Measurements from ENCODE around the gene ANKRD13B.

ANKRD13B gene

GRCh38 chr17:29590411-29591145, 2.4 kb upstream of the ANKRD13B start:
- no peak for TF ChIP-seq ZFX (IDR thresholded peaks at IDR 0.05)
- TF ChIP-seq, protein P1, sequence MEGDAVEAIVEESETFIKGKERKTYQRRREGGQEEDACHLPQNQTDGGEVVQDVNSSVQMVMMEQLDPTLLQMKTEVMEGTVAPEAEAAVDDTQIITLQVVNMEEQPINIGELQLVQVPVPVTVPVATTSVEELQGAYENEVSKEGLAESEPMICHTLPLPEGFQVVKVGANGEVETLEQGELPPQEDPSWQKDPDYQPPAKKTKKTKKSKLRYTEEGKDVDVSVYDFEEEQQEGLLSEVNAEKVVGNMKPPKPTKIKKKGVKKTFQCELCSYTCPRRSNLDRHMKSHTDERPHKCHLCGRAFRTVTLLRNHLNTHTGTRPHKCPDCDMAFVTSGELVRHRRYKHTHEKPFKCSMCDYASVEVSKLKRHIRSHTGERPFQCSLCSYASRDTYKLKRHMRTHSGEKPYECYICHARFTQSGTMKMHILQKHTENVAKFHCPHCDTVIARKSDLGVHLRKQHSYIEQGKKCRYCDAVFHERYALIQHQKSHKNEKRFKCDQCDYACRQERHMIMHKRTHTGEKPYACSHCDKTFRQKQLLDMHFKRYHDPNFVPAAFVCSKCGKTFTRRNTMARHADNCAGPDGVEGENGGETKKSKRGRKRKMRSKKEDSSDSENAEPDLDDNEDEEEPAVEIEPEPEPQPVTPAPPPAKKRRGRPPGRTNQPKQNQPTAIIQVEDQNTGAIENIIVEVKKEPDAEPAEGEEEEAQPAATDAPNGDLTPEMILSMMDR (conservative IDR thresholded peaks at IDR 0.05): no peak
- H3K27ac ChIP-seq: peak overlapping the region; percentile 89

DNA sequence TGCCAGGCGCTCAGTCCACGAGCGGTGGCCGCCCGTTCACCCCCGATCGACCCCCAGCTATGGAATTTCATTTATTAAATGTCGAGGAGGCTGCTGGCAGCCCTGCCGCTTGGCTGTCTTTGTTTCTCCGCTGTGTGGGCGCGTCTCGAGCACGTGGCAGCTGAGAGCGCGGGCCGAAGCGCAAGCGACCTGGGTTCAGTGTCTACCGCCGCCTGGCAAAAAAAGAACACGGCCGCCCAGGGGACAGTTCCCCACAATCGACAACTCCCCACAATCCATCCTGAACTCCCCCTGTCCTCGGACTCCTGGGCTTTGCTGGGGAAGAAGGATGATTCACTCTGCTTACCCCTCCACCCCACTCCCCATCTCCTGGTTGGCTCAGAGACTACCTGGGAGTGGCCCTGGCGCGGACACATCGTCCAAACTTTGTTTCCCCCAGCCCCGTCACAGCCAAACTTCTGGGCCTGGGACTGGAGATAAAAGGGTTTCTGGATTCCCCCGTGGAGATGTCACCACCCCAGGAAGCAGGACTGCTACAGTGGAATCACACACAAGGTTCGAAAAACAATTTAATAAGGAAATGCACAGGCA, 1.7 kb upstream of the ANKRD13B start:
- TF ChIP-seq, protein P1 (conservative IDR thresholded peaks at IDR 0.05): 0 out of 2 replicates have a peak, but pooled peaks have one; percentile 14
- no peak for TF ChIP-seq ZFX (IDR thresholded peaks at IDR 0.05)
- H3K27ac ChIP-seq: peak overlapping the region; percentile 89

GRCh38 chr17:29591737-29592608, 959 bp upstream of the ANKRD13B start:
- peak overlapping the region; percentile 89 for H3K27ac ChIP-seq
- TF ChIP-seq, protein P1 (conservative IDR thresholded peaks at IDR 0.05): peak; percentile 99
- no peak for TF ChIP-seq ZFX (IDR thresholded peaks at IDR 0.05)

DNA sequence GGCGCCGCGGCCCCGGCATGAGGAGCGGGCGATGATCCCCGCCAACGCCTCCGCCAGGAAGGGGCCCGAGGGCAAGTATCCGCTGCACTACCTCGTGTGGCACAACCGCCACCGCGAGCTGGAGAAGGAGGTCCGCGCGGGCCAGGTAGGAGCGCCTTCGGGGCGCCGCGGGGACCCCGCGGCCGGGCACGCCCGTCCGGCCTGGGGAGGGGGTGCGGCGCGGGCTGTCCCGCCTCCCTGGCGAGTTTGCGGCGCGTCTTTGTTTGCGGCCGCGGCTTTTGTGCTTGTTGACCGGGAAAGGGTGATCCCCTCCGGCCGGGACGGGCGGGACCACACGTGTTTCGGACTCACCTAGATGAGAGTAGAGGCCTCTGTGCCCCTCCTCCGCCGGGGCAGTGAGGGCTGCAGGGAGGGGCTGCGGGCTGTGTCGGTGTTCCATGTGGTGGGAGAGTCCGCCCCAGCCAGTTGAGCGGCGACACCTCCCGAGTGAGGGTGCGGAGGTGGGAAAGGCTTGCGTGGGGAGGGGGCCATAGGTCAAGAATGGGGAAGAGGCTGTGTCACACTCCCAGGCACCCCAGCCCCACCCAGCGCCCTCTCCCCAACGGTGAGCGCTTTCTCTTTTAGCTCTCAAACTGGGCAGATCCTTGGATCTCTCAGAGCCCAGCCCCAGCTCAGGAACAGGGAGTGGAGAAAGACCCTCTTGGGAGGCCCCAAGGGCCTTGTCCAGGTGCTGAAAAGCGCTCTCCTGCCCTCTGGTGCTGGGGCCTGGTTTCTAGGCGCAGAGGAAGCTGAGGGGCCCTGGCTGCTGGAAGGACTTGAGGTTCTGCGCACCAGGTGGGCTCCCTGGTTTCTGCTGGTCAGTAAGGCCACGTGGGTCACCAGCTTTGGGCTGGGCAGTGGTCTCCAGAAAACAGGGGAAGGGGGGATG, 923 bp downstream of the ANKRD13B start:
- H3K27ac ChIP-seq: peak overlapping the region; percentile 89
- TF ChIP-seq ZFX (IDR thresholded peaks at IDR 0.05): 0 out of 2 replicates have a peak, but pooled peaks have one; percentile 27
- TF ChIP-seq, protein P1 (conservative IDR thresholded peaks at IDR 0.05): no peak; the same call in 1 of the 2 replicates

DNA sequence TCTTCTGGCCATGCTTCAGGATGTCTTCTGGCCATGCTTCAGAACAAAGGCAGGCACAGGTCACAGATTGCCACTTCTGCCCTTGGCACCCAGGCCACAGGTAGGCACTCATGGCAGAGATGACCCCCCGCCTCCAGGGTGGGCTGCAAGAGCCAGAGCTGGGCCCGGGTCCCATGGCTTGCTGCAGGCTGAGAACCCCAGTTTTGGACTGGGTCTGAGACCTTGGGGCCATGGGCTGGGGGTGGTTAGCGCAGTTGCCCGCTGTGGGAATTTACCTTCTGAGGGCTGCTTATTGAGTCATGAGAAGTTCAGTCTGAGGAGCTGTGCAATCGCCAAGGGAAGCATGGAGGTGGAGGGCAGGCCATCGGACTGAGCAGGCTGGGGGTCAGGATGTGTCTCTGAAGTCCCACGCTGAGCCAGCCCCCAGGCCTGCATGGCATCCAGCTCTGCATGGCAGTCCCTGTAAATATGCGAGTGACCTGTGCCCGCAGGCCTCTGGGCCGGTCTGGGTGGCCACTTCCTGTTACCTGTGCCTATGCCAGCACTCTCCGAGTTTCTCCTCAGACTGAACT, 1.7 kb downstream of the ANKRD13B start:
- peak overlapping the region; percentile 89 for H3K27ac ChIP-seq
- TF ChIP-seq ZFX (IDR thresholded peaks at IDR 0.05): no peak

DNA sequence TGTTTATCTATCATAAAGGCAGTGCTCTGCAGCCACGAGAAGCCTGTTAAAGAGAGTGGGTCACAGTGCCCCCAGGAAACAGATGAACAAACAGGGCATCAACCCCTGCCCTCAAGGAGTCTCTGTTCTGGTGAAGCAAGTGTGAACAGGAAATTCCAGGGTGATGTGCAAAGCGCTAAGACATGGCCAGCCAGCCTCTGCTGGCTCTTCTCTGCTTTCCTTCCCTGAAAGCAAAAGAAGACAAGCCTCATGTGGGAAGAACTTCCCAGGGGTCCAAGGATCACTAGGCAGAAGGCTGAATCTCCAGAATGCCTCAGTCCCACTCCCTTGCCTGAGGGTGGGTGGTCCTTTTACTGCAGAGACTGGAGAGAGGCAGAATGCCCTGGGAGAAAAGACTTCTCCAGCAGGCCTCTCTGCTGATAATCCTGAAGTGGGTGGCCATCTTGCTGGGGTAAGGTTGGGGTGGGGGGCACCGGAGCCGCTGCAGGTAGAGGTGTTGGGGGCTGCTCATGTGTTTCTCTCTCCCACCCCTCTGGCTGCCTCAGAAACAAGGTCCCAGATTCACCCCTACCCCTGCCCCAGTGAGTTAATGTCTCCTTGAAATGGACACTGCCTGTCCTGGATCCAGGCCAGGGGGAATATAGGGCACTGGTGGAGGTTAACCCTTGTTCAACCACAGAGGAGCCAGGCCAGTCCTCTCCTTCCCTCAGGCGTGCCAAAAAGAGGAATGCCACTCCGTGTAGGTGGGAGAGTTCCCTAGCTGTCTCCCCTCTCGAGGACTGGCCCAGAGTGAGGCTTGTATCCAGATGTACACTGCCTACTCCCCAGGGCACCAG, 2.4 kb downstream of the ANKRD13B start:
- TF ChIP-seq ZFX (IDR thresholded peaks at IDR 0.05): no peak
- TF ChIP-seq, protein P1 (conservative IDR thresholded peaks at IDR 0.05): no peak
- H3K27ac ChIP-seq: no peak overlapping the region
